ENCODE measurements around the gene CD207.

DNA sequence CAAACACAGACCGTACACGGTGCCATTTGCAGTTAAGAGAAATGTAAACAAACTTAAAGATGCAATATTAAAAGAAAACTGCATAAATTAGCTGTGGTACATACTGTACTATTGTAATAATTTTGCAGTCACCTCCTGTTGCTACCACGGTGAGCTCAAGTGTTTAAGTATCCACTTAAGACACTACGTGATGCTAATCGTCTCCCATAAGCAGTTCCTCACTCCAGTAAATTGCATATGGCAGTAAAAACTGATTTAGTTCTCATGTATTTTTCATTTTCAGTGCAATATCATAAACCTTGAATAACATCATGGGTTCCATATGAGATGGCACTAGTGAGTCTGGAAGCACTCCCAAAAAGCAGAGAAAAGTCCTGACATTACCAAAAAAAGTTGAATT lies 29.6 kb downstream of the CD207 start:
- TF ChIP-seq, protein P1, sequence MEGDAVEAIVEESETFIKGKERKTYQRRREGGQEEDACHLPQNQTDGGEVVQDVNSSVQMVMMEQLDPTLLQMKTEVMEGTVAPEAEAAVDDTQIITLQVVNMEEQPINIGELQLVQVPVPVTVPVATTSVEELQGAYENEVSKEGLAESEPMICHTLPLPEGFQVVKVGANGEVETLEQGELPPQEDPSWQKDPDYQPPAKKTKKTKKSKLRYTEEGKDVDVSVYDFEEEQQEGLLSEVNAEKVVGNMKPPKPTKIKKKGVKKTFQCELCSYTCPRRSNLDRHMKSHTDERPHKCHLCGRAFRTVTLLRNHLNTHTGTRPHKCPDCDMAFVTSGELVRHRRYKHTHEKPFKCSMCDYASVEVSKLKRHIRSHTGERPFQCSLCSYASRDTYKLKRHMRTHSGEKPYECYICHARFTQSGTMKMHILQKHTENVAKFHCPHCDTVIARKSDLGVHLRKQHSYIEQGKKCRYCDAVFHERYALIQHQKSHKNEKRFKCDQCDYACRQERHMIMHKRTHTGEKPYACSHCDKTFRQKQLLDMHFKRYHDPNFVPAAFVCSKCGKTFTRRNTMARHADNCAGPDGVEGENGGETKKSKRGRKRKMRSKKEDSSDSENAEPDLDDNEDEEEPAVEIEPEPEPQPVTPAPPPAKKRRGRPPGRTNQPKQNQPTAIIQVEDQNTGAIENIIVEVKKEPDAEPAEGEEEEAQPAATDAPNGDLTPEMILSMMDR (IDR thresholded peaks at IDR 0.05; ENCODE audit: low read depth, low read length, missing input control): no peak
- TF ChIP-seq GABPA (IDR thresholded peaks at IDR 0.05 in 1 of 2, conservative IDR thresholded peaks at IDR 0.05 in 1 of 2) (no peak), YY1 (IDR thresholded peaks at IDR 0.05) (no peak), RAD21 (IDR thresholded peaks at IDR 0.05) (no peak)
- TF ChIP-seq, protein P2, sequence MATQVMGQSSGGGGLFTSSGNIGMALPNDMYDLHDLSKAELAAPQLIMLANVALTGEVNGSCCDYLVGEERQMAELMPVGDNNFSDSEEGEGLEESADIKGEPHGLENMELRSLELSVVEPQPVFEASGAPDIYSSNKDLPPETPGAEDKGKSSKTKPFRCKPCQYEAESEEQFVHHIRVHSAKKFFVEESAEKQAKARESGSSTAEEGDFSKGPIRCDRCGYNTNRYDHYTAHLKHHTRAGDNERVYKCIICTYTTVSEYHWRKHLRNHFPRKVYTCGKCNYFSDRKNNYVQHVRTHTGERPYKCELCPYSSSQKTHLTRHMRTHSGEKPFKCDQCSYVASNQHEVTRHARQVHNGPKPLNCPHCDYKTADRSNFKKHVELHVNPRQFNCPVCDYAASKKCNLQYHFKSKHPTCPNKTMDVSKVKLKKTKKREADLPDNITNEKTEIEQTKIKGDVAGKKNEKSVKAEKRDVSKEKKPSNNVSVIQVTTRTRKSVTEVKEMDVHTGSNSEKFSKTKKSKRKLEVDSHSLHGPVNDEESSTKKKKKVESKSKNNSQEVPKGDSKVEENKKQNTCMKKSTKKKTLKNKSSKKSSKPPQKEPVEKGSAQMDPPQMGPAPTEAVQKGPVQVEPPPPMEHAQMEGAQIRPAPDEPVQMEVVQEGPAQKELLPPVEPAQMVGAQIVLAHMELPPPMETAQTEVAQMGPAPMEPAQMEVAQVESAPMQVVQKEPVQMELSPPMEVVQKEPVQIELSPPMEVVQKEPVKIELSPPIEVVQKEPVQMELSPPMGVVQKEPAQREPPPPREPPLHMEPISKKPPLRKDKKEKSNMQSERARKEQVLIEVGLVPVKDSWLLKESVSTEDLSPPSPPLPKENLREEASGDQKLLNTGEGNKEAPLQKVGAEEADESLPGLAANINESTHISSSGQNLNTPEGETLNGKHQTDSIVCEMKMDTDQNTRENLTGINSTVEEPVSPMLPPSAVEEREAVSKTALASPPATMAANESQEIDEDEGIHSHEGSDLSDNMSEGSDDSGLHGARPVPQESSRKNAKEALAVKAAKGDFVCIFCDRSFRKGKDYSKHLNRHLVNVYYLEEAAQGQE (IDR thresholded peaks at IDR 0.05): no peak
- TF ChIP-seq, protein P3, sequence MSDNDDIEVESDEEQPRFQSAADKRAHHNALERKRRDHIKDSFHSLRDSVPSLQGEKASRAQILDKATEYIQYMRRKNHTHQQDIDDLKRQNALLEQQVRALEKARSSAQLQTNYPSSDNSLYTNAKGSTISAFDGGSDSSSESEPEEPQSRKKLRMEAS (IDR thresholded peaks at IDR 0.05): no peak
- TF ChIP-seq, protein P4, sequence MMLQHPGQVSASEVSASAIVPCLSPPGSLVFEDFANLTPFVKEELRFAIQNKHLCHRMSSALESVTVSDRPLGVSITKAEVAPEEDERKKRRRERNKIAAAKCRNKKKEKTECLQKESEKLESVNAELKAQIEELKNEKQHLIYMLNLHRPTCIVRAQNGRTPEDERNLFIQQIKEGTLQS (IDR thresholded peaks at IDR 0.05): no peak

Measured in liver (tissue), 3 donors.